NB4 (cell line): ENCODE results near the gene PRRG2.
"Not testable (repeated sequence)": the region's sequence is repeated elsewhere in the genome, so short reads cannot be mapped to it uniquely, and the experiment has no call there.

Source experiments
- DNase-seq: peaks from one replicate; pipeline ENCODE4 v3.0.0; 2010; ENCODE audit warnings: low read depth
- H3K4me3 ChIP-seq: one replicate; pipeline ENCODE4 v1.5.1; 2011; ENCODE audit warnings: mild to moderate bottlenecking, low read depth, low read length, moderate library complexity
- CTCF ChIP-seq: IDR thresholded peaks from one replicate; pipeline ENCODE4 v1.5.1; 2012; ENCODE audit warnings: low read depth, low read length
- MAX ChIP-seq: IDR thresholded peaks from 2 replicates; pipeline ENCODE4 v1.6.1; 2011; ENCODE audit warnings: low read depth, low read length
- MYC ChIP-seq: IDR thresholded peaks from 2 replicates; pipeline ENCODE4 v1.6.1; 2011; ENCODE audit warnings: low read depth, low read length
- POLR2A ChIP-seq: IDR thresholded peaks from 2 replicates; pipeline ENCODE4 v1.6.1; 2011; ENCODE audit warnings: mild to moderate bottlenecking; ENCODE audit not compliant: insufficient read length; ENCODE audit errors: extremely low read depth

Gene PRRG2

GRCh38 chr19:49616945-49617344 lies 35.8 kb downstream of the PRRG2 start:
- no peak overlapping the region for H3K4me3 ChIP-seq
- TF ChIP-seq POLR2A (no peak), MAX (no peak), MYC (no peak), CTCF (no peak)
- DNase-seq = no peak

GRCh38 chr19:49617860-49618259 lies 36.7 kb downstream of the PRRG2 start:
- DNase-seq, H3K4me3 ChIP-seq: not testable (repeated sequence)

- no peak overlapping the region for H3K4me3 ChIP-seq
- DNase-seq = no peak
- TF ChIP-seq POLR2A = no peak
- TF ChIP-seq MYC = no peak
- TF ChIP-seq MAX = no peak
- TF ChIP-seq CTCF = no peak
Measured at GRCh38 chr19:49624967-49625910, 44.1 kb downstream of the PRRG2 start.

- DNase-seq = no peak
- no peak overlapping the region for H3K4me3 ChIP-seq
- no peak for TF ChIP-seq MAX
- no peak for TF ChIP-seq POLR2A
- no peak for TF ChIP-seq CTCF
- TF ChIP-seq MYC = no peak
Measured at GRCh38 chr19:49626226-49626625, 45.1 kb downstream of the PRRG2 start.

GRCh38 chr19:49629659-49630058 lies 48.5 kb downstream of the PRRG2 start:
- TF ChIP-seq MYC (no peak), POLR2A (no peak), MAX (no peak), CTCF (no peak)
- H3K4me3 ChIP-seq = no peak overlapping the region
- DNase-seq = no peak

- TF ChIP-seq MAX (no peak), POLR2A (no peak), MYC (no peak)
- no peak for DNase-seq
- H3K4me3 ChIP-seq = no peak overlapping the region
Measured at GRCh38 chr19:49631014-49631588, 50.0 kb downstream of the PRRG2 start.

- H3K4me3 ChIP-seq = no peak overlapping the region
- TF ChIP-seq POLR2A = no peak
- no peak for TF ChIP-seq CTCF
- no peak for TF ChIP-seq MAX
- TF ChIP-seq MYC = no peak
- no peak for DNase-seq
Measured at GRCh38 chr19:49631610-49632192, 50.6 kb downstream of the PRRG2 start.
